Measurements from ENCODE around the gene SV2B. TPM values are rescaled to one million over a fixed set of nuclear protein-coding genes. Genes with fewer than 3 reads are reported as not detected.

Gene SV2B
- total RNA-seq, 1 donor from 2014 or later, result not detected

DNA sequence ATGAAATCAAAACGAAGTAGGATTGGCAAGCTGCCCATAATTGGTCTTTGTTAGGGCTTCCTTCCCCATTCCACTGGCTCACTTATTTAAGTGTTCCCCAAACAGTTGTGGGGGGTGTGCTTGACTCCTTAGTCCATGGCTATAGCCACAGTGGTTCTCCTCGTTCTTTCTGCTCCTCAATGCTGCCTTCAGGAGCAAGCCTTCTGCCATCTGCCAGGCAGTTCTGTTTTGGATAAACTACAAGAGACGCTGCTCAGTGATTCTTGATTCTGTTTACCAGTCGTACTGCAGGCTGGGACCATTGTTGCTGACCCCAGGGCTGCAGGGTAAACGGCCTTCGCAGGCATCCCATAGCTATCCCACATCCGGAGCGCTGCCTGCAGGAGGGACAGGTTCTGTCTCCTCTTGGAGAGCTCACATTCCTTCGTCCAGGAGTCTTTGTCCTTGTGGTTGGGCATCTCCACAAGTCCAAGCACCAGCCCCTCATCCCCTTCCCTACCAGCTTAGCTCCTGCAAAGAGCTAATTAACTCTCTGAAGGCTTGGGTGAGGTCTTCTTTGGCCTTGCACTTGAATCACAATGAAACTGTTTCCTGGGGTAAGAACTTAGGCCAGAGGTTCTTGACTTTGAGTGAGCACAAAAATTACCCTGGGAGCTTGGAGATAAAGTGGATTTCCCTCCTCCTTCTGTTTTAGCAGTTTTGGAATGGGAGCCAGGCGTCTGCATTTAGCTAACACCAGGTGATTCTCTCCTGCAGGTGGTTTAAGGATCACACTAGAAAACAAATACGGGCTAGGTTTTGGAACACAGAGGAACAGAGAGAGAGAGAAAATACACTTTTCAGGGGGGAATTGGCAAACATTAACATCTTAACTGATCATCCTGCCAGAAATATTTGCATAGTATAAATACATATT lies 114.9 kb downstream of the SV2B start:
- TF ChIP-seq EZH2 (IDR thresholded peaks at IDR 0.05; ENCODE audit: insufficient read depth, low read length) (no peak), CTCF (IDR thresholded peaks at IDR 0.05; ENCODE audit: insufficient read depth, low read depth, low read length) (no peak)
- Histone ChIP-seq H3K27me3 (ENCODE audit: insufficient read depth, low read length) (no peaks in the 10 kb centered on the region), H3K4me3 (ENCODE audit: insufficient read depth, low read depth, low read length) (no peak overlapping the region), H3K36me3 (ENCODE audit: insufficient read depth, low read length) (no peaks in the 10 kb centered on the region), H3K79me2 (ENCODE audit: insufficient read depth, low read length) (no peaks in the 10 kb centered on the region), H4K20me1 (ENCODE audit: insufficient read depth, low read length) (no peaks in the 10 kb centered on the region), H3K27ac (ENCODE audit: low read depth, low read length) (no peak overlapping the region), H3K9me3 (ENCODE audit: insufficient read depth, low read depth, low read length) (no peaks in the 10 kb centered on the region), H3K9ac (ENCODE audit: low read length) (no peak overlapping the region), H3K4me2 (ENCODE audit: low read length) (no peak overlapping the region), H3K4me1 (ENCODE audit: insufficient read depth, low read length) (no peaks in the 10 kb centered on the region), H2AFZ (ENCODE audit: low read depth, low read length) (no peak overlapping the region)
- Mint-ChIP-seq H3K4me1 (ENCODE audit: low read depth, unreplicated experiment) (no peaks in the 10 kb centered on the region), H3K9me3 (ENCODE audit: unreplicated experiment) (peaks cover 3% of the 10 kb centered on the region), H3K27me3 (ENCODE audit: low read depth, unreplicated experiment) (peaks cover 11% of the 10 kb centered on the region), H3K4me3 (ENCODE audit: unreplicated experiment) (no peak overlapping the region), H3K27ac (ENCODE audit: unreplicated experiment) (no peak overlapping the region), H3K36me3 (ENCODE audit: low read depth, unreplicated experiment) (no peaks in the 10 kb centered on the region)
- DNase-seq (ENCODE audit: low read depth) (no peak), FAIRE-seq (no peak)

DNA sequence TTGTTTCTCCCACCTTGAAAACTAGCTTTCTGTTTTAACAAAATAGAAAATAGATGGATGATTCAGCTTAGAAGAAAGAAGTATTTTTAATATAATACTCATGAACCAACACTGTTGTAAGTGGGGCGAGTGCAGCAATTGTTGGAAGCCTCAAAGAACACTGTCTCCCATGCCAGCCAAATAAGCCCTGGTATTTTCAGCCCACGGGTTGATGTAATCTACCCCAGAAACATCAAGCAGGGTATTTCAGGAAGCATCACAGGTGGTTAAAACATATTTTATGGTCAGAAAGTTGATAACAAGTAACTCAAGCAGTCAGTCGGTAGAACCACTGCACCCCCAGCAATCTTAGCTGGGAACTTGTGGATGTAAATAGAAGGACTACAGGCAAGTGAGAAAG lies 115.9 kb downstream of the SV2B start:
- Histone ChIP-seq H3K4me3 (ENCODE audit: insufficient read depth, low read depth, low read length) (no peak overlapping the region), H3K9me3 (ENCODE audit: insufficient read depth, low read depth, low read length) (no peaks in the 10 kb centered on the region), H3K4me1 (ENCODE audit: insufficient read depth, low read length) (no peaks in the 10 kb centered on the region), H3K27me3 (ENCODE audit: insufficient read depth, low read length) (no peaks in the 10 kb centered on the region), H4K20me1 (ENCODE audit: insufficient read depth, low read length) (no peaks in the 10 kb centered on the region), H3K27ac (ENCODE audit: low read depth, low read length) (no peak overlapping the region), H2AFZ (ENCODE audit: low read depth, low read length) (no peak overlapping the region), H3K36me3 (ENCODE audit: insufficient read depth, low read length) (no peaks in the 10 kb centered on the region), H3K4me2 (ENCODE audit: low read length) (no peak overlapping the region), H3K79me2 (ENCODE audit: insufficient read depth, low read length) (no peaks in the 10 kb centered on the region), H3K9ac (ENCODE audit: low read length) (no peak overlapping the region)
- no peak overlapping the region for H3K4me3 Mint-ChIP-seq (ENCODE audit: unreplicated experiment)
- no peak for TF ChIP-seq EZH2 (IDR thresholded peaks at IDR 0.05; ENCODE audit: insufficient read depth, low read length)
- FAIRE-seq (no peak), DNase-seq (ENCODE audit: low read depth) (no peak)
- H3K9me3 Mint-ChIP-seq (ENCODE audit: unreplicated experiment), result peaks cover 3% of the 10 kb centered on the region
- no peaks in the 10 kb centered on the region for H3K4me1 Mint-ChIP-seq (ENCODE audit: low read depth, unreplicated experiment)
- H3K27ac Mint-ChIP-seq (ENCODE audit: unreplicated experiment), result no peak overlapping the region
- H3K27me3 Mint-ChIP-seq (ENCODE audit: low read depth, unreplicated experiment), result peaks cover 5% of the 10 kb centered on the region
- H3K36me3 Mint-ChIP-seq (ENCODE audit: low read depth, unreplicated experiment), result no peaks in the 10 kb centered on the region

- Histone ChIP-seq H4K20me1 (ENCODE audit: insufficient read depth, low read length) (no peaks in the 10 kb centered on the region), H3K9me3 (ENCODE audit: insufficient read depth, low read depth, low read length) (no peaks in the 10 kb centered on the region), H2AFZ (ENCODE audit: low read depth, low read length) (no peak overlapping the region), H3K27ac (ENCODE audit: low read depth, low read length) (no peak overlapping the region), H3K4me2 (ENCODE audit: low read length) (no peak overlapping the region), H3K79me2 (ENCODE audit: insufficient read depth, low read length) (no peaks in the 10 kb centered on the region), H3K9ac (ENCODE audit: low read length) (no peak overlapping the region), H3K36me3 (ENCODE audit: insufficient read depth, low read length) (no peaks in the 10 kb centered on the region), H3K4me3 (ENCODE audit: insufficient read depth, low read depth, low read length) (no peak overlapping the region), H3K27me3 (ENCODE audit: insufficient read depth, low read length) (no peaks in the 10 kb centered on the region), H3K4me1 (ENCODE audit: insufficient read depth, low read length) (no peaks in the 10 kb centered on the region)
- H3K9me3 Mint-ChIP-seq (ENCODE audit: unreplicated experiment), result no peaks in the 10 kb centered on the region
- no peaks in the 10 kb centered on the region for H3K4me1 Mint-ChIP-seq (ENCODE audit: low read depth, unreplicated experiment)
- no peak for FAIRE-seq
- peaks cover 4% of the 10 kb centered on the region for H3K27me3 Mint-ChIP-seq (ENCODE audit: low read depth, unreplicated experiment)
- no peak for DNase-seq (ENCODE audit: low read depth)
- TF ChIP-seq EZH2 (IDR thresholded peaks at IDR 0.05; ENCODE audit: insufficient read depth, low read length), result no peak
- no peak for TF ChIP-seq CTCF (IDR thresholded peaks at IDR 0.05; ENCODE audit: insufficient read depth, low read depth, low read length)
- H3K27ac Mint-ChIP-seq (ENCODE audit: unreplicated experiment), result no peak overlapping the region
- no peaks in the 10 kb centered on the region for H3K36me3 Mint-ChIP-seq (ENCODE audit: low read depth, unreplicated experiment)
- H3K4me3 Mint-ChIP-seq (ENCODE audit: unreplicated experiment), result no peak overlapping the region
Measured at GRCh38 chr15:91219206-91219605, 119.1 kb downstream of the SV2B start.

Measured in astrocyte (in vitro differentiated cells and primary cell).